ENCODE data around the gene SPATA9. TPM values are rescaled to one million over a fixed set of nuclear protein-coding genes. Genes with fewer than 3 reads are reported as not detected.

Gene SPATA9
- total and polyA plus RNA-seq, 2 donors (not counting 1 experiment from before 2014, with no cell fraction given): not detected

DNA sequence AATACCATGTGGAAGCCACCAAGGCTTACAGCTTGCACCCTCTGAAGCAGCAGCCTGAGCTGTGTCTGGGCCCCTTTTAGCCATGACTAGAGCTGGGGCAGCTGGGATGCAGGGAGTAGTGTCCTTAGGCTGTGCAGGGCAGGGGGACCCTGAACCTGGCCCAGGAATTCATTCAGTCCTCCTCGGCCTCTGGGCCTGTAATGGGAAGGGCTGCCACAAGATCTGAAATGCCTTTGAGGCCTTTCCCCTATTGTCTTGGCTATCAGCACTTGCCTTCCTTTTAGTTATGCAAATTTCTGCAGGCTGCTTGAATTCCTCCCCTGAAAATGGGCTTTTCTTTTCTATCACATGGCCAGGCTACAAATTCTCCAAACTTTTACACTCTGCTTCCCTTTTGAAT, 53.9 kb downstream of the SPATA9 start:
- no peak overlapping the region for H3K4me3 Mint-ChIP-seq
- Histone ChIP-seq H3K36me3 (replicated peaks in 1 of 2; ENCODE audit: control extremely low read depth in 1 of 2, control insufficient read depth in 1 of 2, extremely low read depth in 1 of 2, insufficient read depth in 2 of 2, low read length in 1 of 2) (no peaks in the 10 kb centered on the region), H3K79me2 (ENCODE audit: control insufficient read depth, insufficient read depth, low read length) (no peaks in the 10 kb centered on the region), H3K4me3 (ENCODE audit: control extremely low read depth in 1 of 5, extremely low read depth in 1 of 5, insufficient read depth in 1 of 5, low read depth in 2 of 5, low read length in 4 of 5) (no peak overlapping the region), H3K9me3 (ENCODE audit: control extremely low read depth in 1 of 3, control insufficient read depth in 2 of 3, insufficient read depth in 1 of 3, low read length in 2 of 3) (peaks cover 0 to 5% (median 3%) of the 10 kb centered on the region in 3 donors), H3K9ac (ENCODE audit: low read length) (no peak overlapping the region), H4K20me1 (ENCODE audit: control insufficient read depth, insufficient read depth, low read length, poor library complexity, severe bottlenecking) (no peaks in the 10 kb centered on the region), H2AFZ (ENCODE audit: insufficient read depth, low read depth, low read length, poor library complexity, severe bottlenecking) (no peak overlapping the region), H3K4me1 (ENCODE audit: control insufficient read depth in 2 of 2, insufficient read depth in 2 of 2, low read length in 2 of 2) (peaks cover 7 to 9% of the 10 kb centered on the region in 2 donors), H3K4me2 (replicated peaks; ENCODE audit: low read depth, low read length, poor library complexity, severe bottlenecking) (no peak overlapping the region), H3K27ac (ENCODE audit: low read length in 2 of 2) (no peak overlapping the region), H3K27me3 (replicated peaks in 1 of 4; ENCODE audit: control extremely low read depth in 1 of 4, control insufficient read depth in 3 of 4, insufficient read depth in 4 of 4, low read length in 3 of 4) (no peaks in the 10 kb centered on the region)
- H3K9me3 Mint-ChIP-seq (ENCODE audit: insufficient read depth): peaks cover 2% of the 10 kb centered on the region
- DNase-seq: no peak
- H3K27me3 Mint-ChIP-seq: no peaks in the 10 kb centered on the region
- no peak for ATAC-seq (ENCODE audit: low read depth)
- POLR2A ChIA-PET: no interaction called here
- intact Hi-C loops (cut with micrococcal nuclease): no loop called here
- CTCF ChIA-PET: no interaction called here
- no peak overlapping the region for H3K27ac Mint-ChIP-seq
- TF ChIP-seq, protein P1, sequence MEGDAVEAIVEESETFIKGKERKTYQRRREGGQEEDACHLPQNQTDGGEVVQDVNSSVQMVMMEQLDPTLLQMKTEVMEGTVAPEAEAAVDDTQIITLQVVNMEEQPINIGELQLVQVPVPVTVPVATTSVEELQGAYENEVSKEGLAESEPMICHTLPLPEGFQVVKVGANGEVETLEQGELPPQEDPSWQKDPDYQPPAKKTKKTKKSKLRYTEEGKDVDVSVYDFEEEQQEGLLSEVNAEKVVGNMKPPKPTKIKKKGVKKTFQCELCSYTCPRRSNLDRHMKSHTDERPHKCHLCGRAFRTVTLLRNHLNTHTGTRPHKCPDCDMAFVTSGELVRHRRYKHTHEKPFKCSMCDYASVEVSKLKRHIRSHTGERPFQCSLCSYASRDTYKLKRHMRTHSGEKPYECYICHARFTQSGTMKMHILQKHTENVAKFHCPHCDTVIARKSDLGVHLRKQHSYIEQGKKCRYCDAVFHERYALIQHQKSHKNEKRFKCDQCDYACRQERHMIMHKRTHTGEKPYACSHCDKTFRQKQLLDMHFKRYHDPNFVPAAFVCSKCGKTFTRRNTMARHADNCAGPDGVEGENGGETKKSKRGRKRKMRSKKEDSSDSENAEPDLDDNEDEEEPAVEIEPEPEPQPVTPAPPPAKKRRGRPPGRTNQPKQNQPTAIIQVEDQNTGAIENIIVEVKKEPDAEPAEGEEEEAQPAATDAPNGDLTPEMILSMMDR (IDR thresholded peaks at IDR 0.05): no peak
- TF ChIP-seq EZH2 (IDR thresholded peaks at IDR 0.05; ENCODE audit: borderline replicate concordance, insufficient read depth, low read depth, low read length, poor library complexity, severe bottlenecking): no peak
- 100% methylated on average over 1 of the region's 1 CpG for WGBS (ENCODE audit: insufficient coverage)
- peaks cover 11% of the 10 kb centered on the region for H3K4me1 Mint-ChIP-seq

DNA sequence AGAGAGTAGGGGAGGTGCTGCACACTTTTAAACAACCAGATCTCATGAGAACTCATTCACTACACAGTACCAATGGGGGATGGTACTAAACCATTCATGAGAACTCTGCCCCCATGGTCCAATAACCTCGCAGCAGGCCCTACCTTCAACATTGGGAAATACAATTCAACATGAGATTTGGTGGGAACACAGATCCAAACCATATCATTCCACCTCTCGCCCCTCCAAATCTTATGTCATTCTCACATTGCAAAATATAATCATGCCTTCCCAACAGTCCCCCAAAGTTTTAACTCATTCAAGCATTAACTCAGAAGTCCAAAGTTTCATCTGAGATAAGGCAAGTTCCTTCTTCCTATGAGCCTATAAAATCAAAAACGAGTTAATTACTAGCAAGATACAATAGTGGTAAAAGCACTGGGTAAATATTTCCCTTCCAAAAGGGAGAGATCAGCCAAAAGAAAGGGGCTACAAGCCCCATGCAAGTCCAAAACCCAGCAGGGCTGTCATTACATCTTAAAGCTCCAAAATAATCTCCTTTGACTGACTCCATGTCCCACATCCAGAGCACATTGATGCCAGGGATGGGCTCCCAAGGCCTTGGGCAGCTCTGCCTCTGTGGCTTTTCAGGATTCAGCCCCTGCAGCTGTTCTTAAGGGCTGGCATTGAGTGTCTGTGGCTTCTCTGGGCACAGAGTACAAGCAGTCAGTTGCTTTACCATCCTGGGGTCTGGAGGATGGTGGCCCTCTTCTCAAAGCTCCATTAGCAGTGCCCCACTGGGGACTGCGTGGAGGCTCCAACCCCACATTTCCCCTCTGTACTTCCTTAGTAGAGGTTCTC, 54.6 kb downstream of the SPATA9 start:
- Mint-ChIP-seq H3K9me3 (ENCODE audit: insufficient read depth) (peaks cover 2% of the 10 kb centered on the region), H3K4me3 (no peak overlapping the region), H3K27me3 (no peaks in the 10 kb centered on the region), H3K27ac (no peak overlapping the region), H3K4me1 (peaks cover 11% of the 10 kb centered on the region)
- H3K79me2 ChIP-seq (ENCODE audit: control insufficient read depth, insufficient read depth, low read length): no peaks in the 10 kb centered on the region
- no peak overlapping the region for H3K27ac ChIP-seq (ENCODE audit: low read length in 2 of 2)
- CTCF ChIA-PET: interaction anchor here (0.9 kb wide), 1 partner anchor 16 kb away, joined by 3 read pairs; no protein-coding TSS in a partner anchor
- POLR2A ChIA-PET: no interaction called here
- peaks cover 7 to 9% of the 10 kb centered on the region in 2 donors for H3K4me1 ChIP-seq (ENCODE audit: control insufficient read depth in 2 of 2, insufficient read depth in 2 of 2, low read length in 2 of 2)
- H3K9me3 ChIP-seq (ENCODE audit: control extremely low read depth in 1 of 3, control insufficient read depth in 2 of 3, insufficient read depth in 1 of 3, low read length in 2 of 3): peaks cover 0 to 5% (median 3%) of the 10 kb centered on the region in 3 donors
- no peak overlapping the region for H2AFZ ChIP-seq (ENCODE audit: insufficient read depth, low read depth, low read length, poor library complexity, severe bottlenecking)
- no peak overlapping the region for H3K4me3 ChIP-seq (ENCODE audit: control extremely low read depth in 1 of 5, extremely low read depth in 1 of 5, insufficient read depth in 1 of 5, low read depth in 2 of 5, low read length in 4 of 5)
- no peak overlapping the region for H3K9ac ChIP-seq (ENCODE audit: low read length)
- H3K36me3 ChIP-seq (replicated peaks in 1 of 2; ENCODE audit: control extremely low read depth in 1 of 2, control insufficient read depth in 1 of 2, extremely low read depth in 1 of 2, insufficient read depth in 2 of 2, low read length in 1 of 2): no peaks in the 10 kb centered on the region
- no peaks in the 10 kb centered on the region for H3K27me3 ChIP-seq (replicated peaks in 1 of 4; ENCODE audit: control extremely low read depth in 1 of 4, control insufficient read depth in 3 of 4, insufficient read depth in 4 of 4, low read length in 3 of 4)
- WGBS (ENCODE audit: insufficient coverage): 95% methylated on average over 3 of the region's 4 CpGs
- no peaks in the 10 kb centered on the region for H4K20me1 ChIP-seq (ENCODE audit: control insufficient read depth, insufficient read depth, low read length, poor library complexity, severe bottlenecking)
- intact Hi-C loops (cut with micrococcal nuclease): no loop called here
- DNase-seq: no peak
- H3K4me2 ChIP-seq (replicated peaks; ENCODE audit: low read depth, low read length, poor library complexity, severe bottlenecking): no peak overlapping the region
- no peak for ATAC-seq (ENCODE audit: low read depth)
- TF ChIP-seq, protein P1 (IDR thresholded peaks at IDR 0.05): no peak

Measured in B cell (primary cell).